ENCODE measurements around the gene CIT. TPM values are rescaled to one million over a fixed set of nuclear protein-coding genes. Genes with fewer than 3 reads are reported as not detected.

The CIT gene
- total and polyA plus RNA-seq, 4 donors: 0.31 to 24.7 (median 1.8) TPM

- Histone ChIP-seq H3K9me3 (ENCODE audit: control insufficient read depth in 4 of 4, low read length in 3 of 4) (peaks cover 0 to 6% (median 2%) of the 10 kb centered on the region in 4 donors), H3K4me3 (ENCODE audit: low read depth in 1 of 3, low read length in 3 of 3) (no peak overlapping the region), H3K27ac (ENCODE audit: low read depth in 1 of 2, low read length in 2 of 2) (no peak overlapping the region), H3K9ac (ENCODE audit: low read depth in 1 of 2, low read length in 2 of 2) (no peak overlapping the region), H3K27me3 (ENCODE audit: control insufficient read depth in 4 of 4, insufficient read depth in 4 of 4, low read length in 3 of 4) (no peaks in the 10 kb centered on the region), H3K4me1 (ENCODE audit: control insufficient read depth in 4 of 4, insufficient read depth in 4 of 4, low read length in 3 of 4) (no peaks in the 10 kb centered on the region), H3K36me3 (ENCODE audit: control insufficient read depth in 4 of 4, insufficient read depth in 3 of 4, low read depth in 1 of 4, low read length in 3 of 4) (no peaks in the 10 kb centered on the region)
- no peak for TF ChIP-seq ATF3 (IDR thresholded peaks at IDR 0.05)
- no peak for TF ChIP-seq HNF4G (IDR thresholded peaks at IDR 0.05)
- no peak for TF ChIP-seq RXRA (IDR thresholded peaks at IDR 0.05)
- 83% methylated on average over 2 of the region's 2 CpGs for WGBS
- no peak for DNase-seq (ENCODE audit: low spot score)
These were observed 34.0 kb downstream of the CIT start for GRCh38 chr12:119843100-119843499.

GRCh38 chr12:119842380-119842779 is 34.7 kb downstream of the CIT start:
- H3K4me3 ChIP-seq (ENCODE audit: low read depth in 1 of 3, low read length in 3 of 3): no peak overlapping the region
- H3K9ac ChIP-seq (ENCODE audit: low read depth in 1 of 2, low read length in 2 of 2): no peak overlapping the region
- no peaks in the 10 kb centered on the region for H3K4me1 ChIP-seq (ENCODE audit: control insufficient read depth in 4 of 4, insufficient read depth in 4 of 4, low read length in 3 of 4)
- no peak overlapping the region for H3K27ac ChIP-seq (ENCODE audit: low read depth in 1 of 2, low read length in 2 of 2)
- no peak for TF ChIP-seq ZBTB33 (IDR thresholded peaks at IDR 0.05)
- TF ChIP-seq HNF4A (conservative IDR thresholded peaks at IDR 0.05): no peak
- TF ChIP-seq MAX (IDR thresholded peaks at IDR 0.05): no peak
- no peak for TF ChIP-seq RAD21 (IDR thresholded peaks at IDR 0.05)
- TF ChIP-seq HNF4G (IDR thresholded peaks at IDR 0.05): no peak
- TF ChIP-seq YY1 (IDR thresholded peaks at IDR 0.05): no peak
- no peak for TF ChIP-seq ATF3 (IDR thresholded peaks at IDR 0.05)
- no peak for TF ChIP-seq SP1 (IDR thresholded peaks at IDR 0.05)
- no peaks in the 10 kb centered on the region for H3K27me3 ChIP-seq (ENCODE audit: control insufficient read depth in 4 of 4, insufficient read depth in 4 of 4, low read length in 3 of 4)
- no peaks in the 10 kb centered on the region for H3K36me3 ChIP-seq (ENCODE audit: control insufficient read depth in 4 of 4, insufficient read depth in 3 of 4, low read depth in 1 of 4, low read length in 3 of 4)
- 95% methylated on average over 1 of the region's 1 CpG for WGBS
- peaks cover 0 to 6% (median 2%) of the 10 kb centered on the region in 4 donors for H3K9me3 ChIP-seq (ENCODE audit: control insufficient read depth in 4 of 4, low read length in 3 of 4)
- no peak for DNase-seq (ENCODE audit: low spot score)

- WGBS: 92% methylated on average over 8 of the region's 8 CpGs
- Histone ChIP-seq H3K4me3 (ENCODE audit: low read depth in 1 of 3, low read length in 3 of 3) (no peak overlapping the region), H3K4me1 (ENCODE audit: control insufficient read depth in 4 of 4, insufficient read depth in 4 of 4, low read length in 3 of 4) (no peaks in the 10 kb centered on the region), H3K36me3 (ENCODE audit: control insufficient read depth in 4 of 4, insufficient read depth in 3 of 4, low read depth in 1 of 4, low read length in 3 of 4) (no peaks in the 10 kb centered on the region), H3K9ac (ENCODE audit: low read depth in 1 of 2, low read length in 2 of 2) (no peak overlapping the region), H3K27ac (ENCODE audit: low read depth in 1 of 2, low read length in 2 of 2) (no peak overlapping the region), H3K27me3 (ENCODE audit: control insufficient read depth in 4 of 4, insufficient read depth in 4 of 4, low read length in 3 of 4) (no peaks in the 10 kb centered on the region), H3K9me3 (ENCODE audit: control insufficient read depth in 4 of 4, low read length in 3 of 4) (peaks cover 0 to 6% (median 2%) of the 10 kb centered on the region in 4 donors)
- DNase-seq (ENCODE audit: low spot score): no peak
- no peak for TF ChIP-seq NR2F2 (IDR thresholded peaks at IDR 0.05)
- no peak for TF ChIP-seq CTCF (IDR thresholded peaks at IDR 0.05; ENCODE audit: low read depth, low read length, missing input control)
- TF ChIP-seq FOXA2 (IDR thresholded peaks at IDR 0.05): no peak
- TF ChIP-seq JUND (IDR thresholded peaks at IDR 0.05): no peak
- TF ChIP-seq RAD21 (IDR thresholded peaks at IDR 0.05): no peak
- no peak for TF ChIP-seq RXRA (IDR thresholded peaks at IDR 0.05)
- no peak for TF ChIP-seq ATF3 (IDR thresholded peaks at IDR 0.05)
- no peak for TF ChIP-seq SP1 (IDR thresholded peaks at IDR 0.05)
- no peak for TF ChIP-seq MAX (IDR thresholded peaks at IDR 0.05)
- no peak for TF ChIP-seq REST (IDR thresholded peaks at IDR 0.05)
- no peak for TF ChIP-seq EGR1 (IDR thresholded peaks at IDR 0.05; ENCODE audit: low read depth in 2 of 2)
These were observed 35.5 kb downstream of the CIT start for GRCh38 chr12:119841433-119842210.
